Measurements from ENCODE around the gene TDRD5. TPM values are rescaled to one million over a fixed set of nuclear protein-coding genes. Genes with fewer than 3 reads are reported as not detected.

The TDRD5 gene
- total RNA-seq, 1 experiment from 2014 or later, result 0.66 TPM

DNA sequence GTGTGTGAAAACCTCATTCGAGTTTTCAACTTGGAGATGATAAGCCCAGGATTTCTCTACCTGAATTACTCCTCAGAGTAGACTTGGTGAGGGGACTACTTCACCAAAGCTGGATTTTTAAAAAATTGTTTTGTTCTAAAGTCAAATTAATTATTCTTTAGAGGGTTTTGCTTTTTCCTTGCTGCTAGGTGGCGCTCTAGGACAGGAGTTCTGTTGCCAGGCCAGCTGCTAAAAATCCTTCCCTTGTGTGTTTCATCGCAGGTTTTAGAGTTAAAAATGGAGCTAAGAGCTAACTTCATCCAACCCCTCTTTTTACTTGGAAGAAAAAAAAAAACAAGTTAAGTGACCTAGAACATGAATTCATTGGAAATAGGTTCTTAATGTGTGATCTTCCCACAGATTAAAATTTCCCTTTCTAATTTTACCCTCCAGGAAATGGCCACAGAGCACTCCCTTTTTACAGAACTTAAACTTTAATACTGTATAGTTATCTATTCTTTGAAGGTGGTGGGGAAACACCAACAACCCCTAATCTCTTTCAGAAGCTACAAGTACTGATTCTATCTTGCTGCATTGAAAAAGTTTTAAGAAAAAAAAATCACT, 114.8 kb downstream of the TDRD5 start:
- DNase-seq (ENCODE audit: low spot score) (peak; percentile 53), ATAC-seq (peak; percentile 41; the same call in 1 of the 2 replicates)
- ChIA-PET POLR2A (interaction anchor here (0.9 to 1.3 kb wide), 3 partner anchors 82 to 108 kb away, joined by 3 to 9 read pairs (median 3); no protein-coding TSS in a partner anchor), CTCF (interaction anchor here (0.5 to 14.4 kb wide), 47 partner anchors 10 to 1152 kb away, joined by 3 to 914 read pairs (median 5); partner anchors contain the start of genes FAM163A and SOAT1)
- H3K9me3 Mint-ChIP-seq, result no peaks in the 10 kb centered on the region
- H3K27ac Mint-ChIP-seq, result no peak overlapping the region
- no peaks in the 10 kb centered on the region for H3K36me3 Mint-ChIP-seq
- TF ChIP-seq CTCF (IDR thresholded peaks at IDR 0.05) (peak; percentile 68), MXD4 (CRISPR knock-in tag; IDR thresholded peaks at IDR 0.05; ENCODE audit: borderline replicate concordance) (no peak), TCF7 (CRISPR knock-in tag; IDR thresholded peaks at IDR 0.05; ENCODE audit: low read depth) (no peak), ZNF423 (CRISPR knock-in tag; IDR thresholded peaks at IDR 0.05) (no peak), ATF2 (CRISPR knock-in tag; IDR thresholded peaks at IDR 0.05; ENCODE audit: borderline replicate concordance, low read depth) (no peak), ZNF263 (CRISPR knock-in tag; IDR thresholded peaks at IDR 0.05; ENCODE audit: low read depth) (no peak), GTF2I (CRISPR knock-in tag; conservative IDR thresholded peaks at IDR 0.05) (no peak), ZNF671 (CRISPR knock-in tag; IDR thresholded peaks at IDR 0.05) (no peak)
- H3K4me3 Mint-ChIP-seq, result no peak overlapping the region
- H3K27me3 Mint-ChIP-seq (ENCODE audit: low read depth), result no peaks in the 10 kb centered on the region
- H3K4me1 Mint-ChIP-seq, result no peaks in the 10 kb centered on the region

DNA sequence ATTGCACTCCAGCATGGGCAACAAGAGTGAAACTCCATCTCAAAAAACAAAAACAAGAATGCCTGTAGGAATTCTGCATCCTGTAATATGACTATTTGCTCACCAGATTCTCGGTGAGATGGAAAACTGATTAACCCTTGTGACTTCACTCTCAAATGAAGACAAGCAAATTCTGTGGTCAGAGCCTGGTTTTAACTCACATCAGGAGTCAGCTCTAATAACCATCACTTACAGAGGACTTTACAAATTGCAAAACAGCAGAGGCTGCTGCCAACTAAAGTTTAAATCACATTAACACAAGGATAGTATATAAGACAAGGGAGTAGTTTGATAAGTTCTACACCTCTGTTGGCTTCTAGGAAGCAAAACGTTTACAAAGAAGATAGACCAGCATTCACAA, 115.8 kb downstream of the TDRD5 start:
- H3K4me1 Mint-ChIP-seq, result no peaks in the 10 kb centered on the region
- TF ChIP-seq ATF2 (CRISPR knock-in tag; IDR thresholded peaks at IDR 0.05; ENCODE audit: borderline replicate concordance, low read depth), result no peak
- TF ChIP-seq SOX15 (CRISPR knock-in tag; IDR thresholded peaks at IDR 0.05), result no peak
- no peak overlapping the region for H3K27ac Mint-ChIP-seq
- H3K4me3 Mint-ChIP-seq, result no peak overlapping the region
- DNase-seq (ENCODE audit: low spot score) (no peak), ATAC-seq (no peak)
- ChIA-PET POLR2A (no interaction called here), CTCF (interaction anchor here (2.0 to 14.4 kb wide), 3 partner anchors 27 to 105 kb away, joined by 7 to 914 read pairs (median 19); no protein-coding TSS in a partner anchor)
- H3K36me3 Mint-ChIP-seq, result no peaks in the 10 kb centered on the region
- no peaks in the 10 kb centered on the region for H3K27me3 Mint-ChIP-seq (ENCODE audit: low read depth)
- no peaks in the 10 kb centered on the region for H3K9me3 Mint-ChIP-seq

DNA sequence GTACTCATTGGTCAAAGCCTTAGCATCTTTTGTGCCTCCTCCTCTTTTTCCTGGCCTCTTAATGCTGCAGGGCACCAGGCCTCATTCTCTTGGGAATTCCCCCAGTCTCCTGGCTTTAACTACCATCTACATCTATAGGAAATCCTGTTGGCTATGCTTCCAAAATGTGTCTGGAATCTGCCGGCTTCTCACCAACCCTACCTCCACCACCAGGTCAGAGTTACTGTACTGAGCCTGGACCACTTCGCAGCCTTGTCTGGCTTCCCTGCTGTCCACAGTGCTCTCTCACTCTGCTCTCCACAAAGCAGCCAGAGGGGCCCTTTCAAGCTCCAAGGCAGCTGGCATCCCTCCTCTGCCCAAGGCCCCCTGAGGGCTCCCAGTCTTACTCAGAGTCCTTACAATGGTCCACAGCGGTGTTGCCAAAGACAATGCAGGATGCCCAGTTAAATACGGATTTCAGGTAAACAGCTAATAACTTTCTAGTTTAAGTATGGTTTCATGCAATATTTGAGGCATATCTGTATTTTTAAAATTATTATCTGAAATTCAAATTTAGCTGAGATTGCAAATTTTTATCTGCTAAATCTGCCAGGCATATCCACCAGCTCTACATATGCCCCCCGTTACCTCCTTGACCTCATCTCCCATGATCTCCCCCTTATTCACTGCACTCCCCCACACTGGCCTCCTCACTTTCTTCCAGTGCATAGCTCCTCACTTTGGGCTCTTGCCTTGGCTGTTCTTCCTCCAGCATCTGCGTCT, 117.0 kb downstream of the TDRD5 start:
- no peaks in the 10 kb centered on the region for H3K4me1 Mint-ChIP-seq
- no peak for DNase-seq (ENCODE audit: low spot score)
- H3K36me3 Mint-ChIP-seq, result 0 out of 2 replicates have a peak, but pooled peaks cover 4% of the 10 kb centered on the region
- H3K27ac Mint-ChIP-seq, result no peak overlapping the region
- POLR2A ChIA-PET, result no interaction called here
- no peaks in the 10 kb centered on the region for H3K27me3 Mint-ChIP-seq (ENCODE audit: low read depth)
- no peak overlapping the region for H3K4me3 Mint-ChIP-seq
- CTCF ChIA-PET, result interaction anchor here (0.6 to 14.4 kb wide), 2 partner anchors 103 to 462 kb away, joined by 5 to 914 read pairs; no protein-coding TSS in a partner anchor
- TF ChIP-seq NR1H2 (CRISPR knock-in tag; IDR thresholded peaks at IDR 0.05) (no peak), ZNF396 (CRISPR knock-in tag; IDR thresholded peaks at IDR 0.05; ENCODE audit: borderline replicate concordance) (no peak), RELA (CRISPR knock-in tag; IDR thresholded peaks at IDR 0.05; ENCODE audit: borderline replicate concordance) (no peak), SMAD4 (CRISPR knock-in tag; IDR thresholded peaks at IDR 0.05) (no peak), IRF1 (CRISPR knock-in tag; IDR thresholded peaks at IDR 0.05) (no peak), E2F1 (CRISPR knock-in tag; IDR thresholded peaks at IDR 0.05) (no peak), ESRRA (CRISPR knock-in tag; IDR thresholded peaks at IDR 0.05; ENCODE audit: borderline replicate concordance) (no peak), ZNF416 (CRISPR knock-in tag; IDR thresholded peaks at IDR 0.05) (no peak), KAT7 (CRISPR knock-in tag; IDR thresholded peaks at IDR 0.05; ENCODE audit: borderline replicate concordance) (no peak), NFYB (CRISPR knock-in tag; conservative IDR thresholded peaks at IDR 0.05; ENCODE audit: low read depth) (no peak), SMAD3 (CRISPR knock-in tag; IDR thresholded peaks at IDR 0.05; ENCODE audit: borderline replicate concordance) (no peak)
- H3K9me3 Mint-ChIP-seq, result peaks cover 8% of the 10 kb centered on the region
- no peak for ATAC-seq

Data from WTC11 (cell line).